Stimulated activated CD8-positive, alpha-beta memory T cell treated with anti-CD3 and anti-CD28 coated beads, Interleukin-12 subunit alpha, Interleukin-12 subunit beta, amount 100 ng/mL, for 4 hours (primary cell): ENCODE results near the gene PLA2G6.
"Not testable (repeated sequence)": the region's sequence is repeated elsewhere in the genome, so short reads cannot be mapped to it uniquely, and the experiment has no call there.

Source experiments
- DNase-seq: peaks from one replicate; pipeline ENCODE4 v3.0.0-alpha.2; 2020; ENCODE audit warnings: low read depth

The PLA2G6 gene

GRCh38 chr22:38167988-38168407, 13.6 kb downstream of the PLA2G6 start:
- no peak for DNase-seq

- no peak for DNase-seq
Observed at GRCh38 chr22:38165922-38166593, 15.6 kb downstream of the PLA2G6 start.

- DNase-seq: no peak
Observed at GRCh38 chr22:38164551-38164918, 17.1 kb downstream of the PLA2G6 start.

- no peak for DNase-seq
Observed at GRCh38 chr22:38163844-38164550, 17.6 kb downstream of the PLA2G6 start.

- DNase-seq: no peak
Observed at GRCh38 chr22:38162881-38163843, 18.5 kb downstream of the PLA2G6 start.

GRCh38 chr22:38155703-38156102, 25.9 kb downstream of the PLA2G6 start:
- no peak for DNase-seq

GRCh38 chr22:38154563-38154915, 27.1 kb downstream of the PLA2G6 start:
- not testable (repeated sequence) for DNase-seq

- DNase-seq: no peak
Observed at GRCh38 chr22:38153821-38154562, 27.6 kb downstream of the PLA2G6 start.

- DNase-seq: no peak
Observed at GRCh38 chr22:38151126-38151500, 30.5 kb downstream of the PLA2G6 start.

GRCh38 chr22:38148245-38148644, 33.4 kb downstream of the PLA2G6 start:
- DNase-seq: no peak

GRCh38 chr22:38146166-38146565, 35.5 kb downstream of the PLA2G6 start:
- not testable (repeated sequence) for DNase-seq

GRCh38 chr22:38144025-38144405, 37.6 kb downstream of the PLA2G6 start:
- DNase-seq: no peak

GRCh38 chr22:38142606-38143005, 39.0 kb downstream of the PLA2G6 start:
- no peak for DNase-seq

- no peak for DNase-seq
Observed at GRCh38 chr22:38141217-38141973, 40.2 kb downstream of the PLA2G6 start.

- DNase-seq: no peak
Observed at GRCh38 chr22:38139901-38140300, 41.7 kb downstream of the PLA2G6 start.

GRCh38 chr22:38138961-38139360, 42.7 kb downstream of the PLA2G6 start:
- no peak for DNase-seq

GRCh38 chr22:38137876-38138687, 43.5 kb downstream of the PLA2G6 start:
- no peak for DNase-seq

- no peak for DNase-seq
Observed at GRCh38 chr22:38136607-38137006, 45.0 kb downstream of the PLA2G6 start.

- no peak for DNase-seq
Observed at GRCh38 chr22:38135133-38135706, 46.4 kb downstream of the PLA2G6 start.

GRCh38 chr22:38133331-38133730, 48.3 kb downstream of the PLA2G6 start:
- DNase-seq: no peak
